ENCODE results near the gene SNCA. TPM values are rescaled to one million over a fixed set of nuclear protein-coding genes. Genes with fewer than 3 reads are reported as not detected.

SNCA gene
- total RNA-seq, 1 donor from 2014 or later = 13.4 TPM

DNA sequence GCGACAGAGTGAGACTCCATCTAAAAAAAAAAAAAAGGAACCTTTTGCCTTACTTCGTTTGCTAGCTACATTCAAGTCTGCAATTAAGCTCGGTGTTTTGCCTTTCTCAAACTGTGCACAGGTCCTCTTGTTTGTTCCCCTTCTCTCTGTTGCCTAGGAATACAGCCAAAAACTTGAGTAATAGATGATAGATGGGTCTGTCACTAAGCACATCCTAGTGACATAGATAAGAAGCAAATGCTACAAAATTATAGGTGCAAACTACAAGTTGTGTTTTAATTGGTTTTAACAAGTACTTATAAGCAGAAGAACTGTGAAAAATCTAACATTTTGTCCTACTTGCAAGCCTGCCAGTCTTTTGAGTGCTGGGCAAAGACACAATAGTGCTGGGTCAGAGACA, 95.2 kb downstream of the SNCA start:
- no peaks in the 10 kb centered on the region for H3K27me3 Mint-ChIP-seq
- H3K9me3 Mint-ChIP-seq (ENCODE audit: low read depth) = peaks cover 8% of the 10 kb centered on the region
- TF ChIP-seq, protein P1, sequence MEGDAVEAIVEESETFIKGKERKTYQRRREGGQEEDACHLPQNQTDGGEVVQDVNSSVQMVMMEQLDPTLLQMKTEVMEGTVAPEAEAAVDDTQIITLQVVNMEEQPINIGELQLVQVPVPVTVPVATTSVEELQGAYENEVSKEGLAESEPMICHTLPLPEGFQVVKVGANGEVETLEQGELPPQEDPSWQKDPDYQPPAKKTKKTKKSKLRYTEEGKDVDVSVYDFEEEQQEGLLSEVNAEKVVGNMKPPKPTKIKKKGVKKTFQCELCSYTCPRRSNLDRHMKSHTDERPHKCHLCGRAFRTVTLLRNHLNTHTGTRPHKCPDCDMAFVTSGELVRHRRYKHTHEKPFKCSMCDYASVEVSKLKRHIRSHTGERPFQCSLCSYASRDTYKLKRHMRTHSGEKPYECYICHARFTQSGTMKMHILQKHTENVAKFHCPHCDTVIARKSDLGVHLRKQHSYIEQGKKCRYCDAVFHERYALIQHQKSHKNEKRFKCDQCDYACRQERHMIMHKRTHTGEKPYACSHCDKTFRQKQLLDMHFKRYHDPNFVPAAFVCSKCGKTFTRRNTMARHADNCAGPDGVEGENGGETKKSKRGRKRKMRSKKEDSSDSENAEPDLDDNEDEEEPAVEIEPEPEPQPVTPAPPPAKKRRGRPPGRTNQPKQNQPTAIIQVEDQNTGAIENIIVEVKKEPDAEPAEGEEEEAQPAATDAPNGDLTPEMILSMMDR (IDR thresholded peaks at IDR 0.05; ENCODE audit: unreplicated experiment) = no peak
- H3K4me1 Mint-ChIP-seq (ENCODE audit: low read depth) = peaks cover 7% of the 10 kb centered on the region
- no peak overlapping the region for H3K4me3 Mint-ChIP-seq (ENCODE audit: low read depth)
- no peaks in the 10 kb centered on the region for H3K36me3 Mint-ChIP-seq (ENCODE audit: insufficient read depth)
- no peak for DNase-seq (ENCODE audit: low spot score, unreplicated experiment)
- H3K27ac Mint-ChIP-seq = no peak overlapping the region

DNA sequence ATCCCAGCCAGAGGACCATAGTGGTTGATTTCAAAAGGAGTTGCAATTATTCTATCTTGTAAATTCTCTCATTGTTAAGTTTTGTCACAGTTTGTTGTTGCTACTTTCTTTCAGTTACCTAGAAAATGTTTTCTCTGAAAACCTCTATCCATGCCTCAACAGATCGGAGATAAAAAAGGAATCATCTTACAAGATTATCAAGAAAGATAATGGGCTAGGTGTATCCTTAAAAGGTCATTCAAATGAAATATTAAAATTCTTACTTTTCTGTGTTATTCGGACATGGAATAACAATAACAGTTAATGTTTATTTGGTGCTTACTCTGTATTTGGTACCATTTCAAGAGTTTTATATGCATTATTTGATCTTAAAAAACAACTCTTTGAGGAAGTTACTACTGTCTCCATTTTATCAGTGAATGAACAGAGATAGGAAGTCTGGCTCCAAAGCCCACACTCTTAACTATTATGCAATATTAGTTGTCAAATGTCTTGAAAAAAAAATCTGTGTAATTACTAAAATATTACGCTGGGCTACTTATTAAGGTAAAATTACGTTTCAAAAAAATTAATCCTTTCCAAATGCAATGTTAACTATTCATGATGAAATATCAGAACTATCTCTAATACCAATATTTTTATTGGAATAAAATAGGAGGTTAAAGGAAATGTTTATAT, 97.5 kb downstream of the SNCA start:
- Mint-ChIP-seq H3K36me3 (ENCODE audit: insufficient read depth) (no peaks in the 10 kb centered on the region), H3K4me3 (ENCODE audit: low read depth) (no peak overlapping the region), H3K27me3 (no peaks in the 10 kb centered on the region), H3K4me1 (ENCODE audit: low read depth) (peaks cover 5% of the 10 kb centered on the region), H3K9me3 (ENCODE audit: low read depth) (peaks cover 11% of the 10 kb centered on the region), H3K27ac (no peak overlapping the region)
- no peak for DNase-seq (ENCODE audit: low spot score, unreplicated experiment)
- TF ChIP-seq, protein P1 (IDR thresholded peaks at IDR 0.05; ENCODE audit: unreplicated experiment) = no peak

DNA sequence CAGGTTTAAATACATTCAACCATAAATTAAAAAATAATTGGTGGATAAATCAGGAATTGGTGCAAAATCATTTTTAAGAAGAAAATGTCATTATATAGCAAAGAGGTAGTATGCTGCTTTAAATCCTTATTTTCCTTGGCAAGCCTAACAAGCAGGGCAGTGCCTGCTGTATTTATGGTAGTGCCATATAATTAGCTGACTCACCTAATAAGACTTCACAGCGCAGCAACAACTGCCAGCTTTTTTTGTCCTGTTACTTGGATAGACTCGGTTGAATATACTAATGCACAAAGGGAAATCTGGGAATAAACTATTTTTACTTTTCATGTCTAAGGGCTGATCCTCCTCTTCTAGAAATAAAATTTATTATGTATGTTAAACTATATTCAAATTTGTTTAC, 99.1 kb downstream of the SNCA start:
- H3K9me3 Mint-ChIP-seq (ENCODE audit: low read depth) = peaks cover 11% of the 10 kb centered on the region
- TF ChIP-seq, protein P1 (IDR thresholded peaks at IDR 0.05; ENCODE audit: unreplicated experiment) = no peak
- DNase-seq (ENCODE audit: low spot score, unreplicated experiment) = no peak
- no peak overlapping the region for H3K4me3 Mint-ChIP-seq (ENCODE audit: low read depth)
- H3K27me3 Mint-ChIP-seq = no peaks in the 10 kb centered on the region
- H3K36me3 Mint-ChIP-seq (ENCODE audit: insufficient read depth) = no peaks in the 10 kb centered on the region
- no peak overlapping the region for H3K27ac Mint-ChIP-seq
- peaks cover 2% of the 10 kb centered on the region for H3K4me1 Mint-ChIP-seq (ENCODE audit: low read depth)

DNA sequence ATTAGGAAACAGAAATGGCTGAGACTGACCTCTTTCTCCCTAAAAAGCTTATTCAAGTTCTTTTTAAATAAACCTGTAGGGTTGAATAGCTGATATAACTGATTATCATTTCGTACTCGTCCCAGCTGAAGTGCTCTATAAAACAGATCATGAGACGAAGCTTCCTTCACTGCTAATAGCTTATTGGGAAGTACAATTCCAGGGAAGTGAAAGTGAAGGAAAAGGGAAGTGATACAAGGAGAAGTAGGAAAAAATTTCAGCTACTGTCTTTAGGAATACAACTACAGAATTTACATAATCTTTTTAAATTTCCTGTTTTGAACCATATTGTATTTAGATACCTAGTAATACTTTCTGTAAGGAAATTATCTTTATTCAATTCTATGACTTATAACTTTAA, 103.0 kb downstream of the SNCA start:
- no peaks in the 10 kb centered on the region for H3K27me3 Mint-ChIP-seq
- H3K36me3 Mint-ChIP-seq (ENCODE audit: insufficient read depth) = no peaks in the 10 kb centered on the region
- DNase-seq (ENCODE audit: low spot score, unreplicated experiment) = no peak
- H3K27ac Mint-ChIP-seq = no peak overlapping the region
- TF ChIP-seq, protein P1 (IDR thresholded peaks at IDR 0.05; ENCODE audit: unreplicated experiment) = no peak
- peaks cover 3% of the 10 kb centered on the region for H3K9me3 Mint-ChIP-seq (ENCODE audit: low read depth)
- no peak overlapping the region for H3K4me3 Mint-ChIP-seq (ENCODE audit: low read depth)
- H3K4me1 Mint-ChIP-seq (ENCODE audit: low read depth) = no peaks in the 10 kb centered on the region

DNA sequence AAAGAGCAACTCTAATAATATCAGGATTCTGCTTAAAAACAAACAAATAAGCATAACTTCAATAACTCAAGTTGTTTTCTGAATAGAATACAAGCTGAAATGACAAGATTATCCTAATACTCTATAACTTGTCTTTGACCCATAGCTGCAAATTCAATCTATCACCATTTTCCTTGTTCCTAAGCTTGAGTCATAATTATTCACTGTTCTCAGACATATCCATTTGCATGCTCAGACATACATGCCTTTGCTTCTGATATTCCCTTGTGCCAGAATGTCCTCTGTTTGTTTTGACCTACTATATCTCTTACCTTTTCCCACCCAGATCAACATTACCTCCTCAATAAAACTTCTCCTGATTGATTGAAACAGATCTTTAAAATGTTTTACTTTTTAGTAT, 109.7 kb downstream of the SNCA start:
- peaks cover 3% of the 10 kb centered on the region for H3K36me3 Mint-ChIP-seq (ENCODE audit: insufficient read depth)
- DNase-seq (ENCODE audit: low spot score, unreplicated experiment) = no peak
- H3K9me3 Mint-ChIP-seq (ENCODE audit: low read depth) = no peaks in the 10 kb centered on the region
- no peaks in the 10 kb centered on the region for H3K4me1 Mint-ChIP-seq (ENCODE audit: low read depth)
- TF ChIP-seq, protein P1 (IDR thresholded peaks at IDR 0.05; ENCODE audit: unreplicated experiment) = no peak
- no peak overlapping the region for H3K27ac Mint-ChIP-seq
- no peaks in the 10 kb centered on the region for H3K27me3 Mint-ChIP-seq
- H3K4me3 Mint-ChIP-seq (ENCODE audit: low read depth) = no peak overlapping the region

Data from progenitor cell of endocrine pancreas (in vitro differentiated cells).